ENCODE results near the gene UTF1.

GRCh38 chr10:133198621-133199487 lies 31.2 kb upstream of the UTF1 start:
- no peak for TF ChIP-seq CTCF (conservative IDR thresholded peaks at IDR 0.05 in 1 of 2, IDR thresholded peaks at IDR 0.05 in 1 of 2; ENCODE audit: extremely low read depth in 1 of 2, insufficient read depth in 1 of 2, low read depth in 1 of 2, low read length in 2 of 2)
- TF ChIP-seq EZH2 (IDR thresholded peaks at IDR 0.05; ENCODE audit: borderline replicate concordance, low read length) = no peak

All from mammary epithelial cell (primary cell).